Measurements from ENCODE around the gene DHRSX.

Gene DHRSX

GRCh38 chrX:2541603-2542002 lies 40.8 kb upstream of the DHRSX start:
- H3K9me2 ChIP-seq (replicated peaks; ENCODE audit: control insufficient read depth, low read length): no peaks in the 10 kb centered on the region
- no peaks in the 10 kb centered on the region for H4K20me1 ChIP-seq (ENCODE audit: control insufficient read depth, insufficient read depth, low read depth, low read length)
- H3K36me3 ChIP-seq (ENCODE audit: control insufficient read depth, low read length): no peaks in the 10 kb centered on the region
- H3K27me3 ChIP-seq (ENCODE audit: control insufficient read depth, low read length): no peaks in the 10 kb centered on the region
- H3K79me2 ChIP-seq (ENCODE audit: control insufficient read depth, low read length): no peaks in the 10 kb centered on the region
- no peak overlapping the region for H3K27ac ChIP-seq (ENCODE audit: low read depth, low read length)
- TF ChIP-seq EZH2phosphoT487 (IDR thresholded peaks at IDR 0.05; ENCODE audit: borderline replicate concordance, low read length): no peak
- no peak for TF ChIP-seq CTCF (IDR thresholded peaks at IDR 0.05; ENCODE audit: low read depth, low read length, poor library complexity, severe bottlenecking)
- no peaks in the 10 kb centered on the region for H3F3A ChIP-seq (ENCODE audit: control insufficient read depth, insufficient read depth)
- no peaks in the 10 kb centered on the region for H3K4me1 ChIP-seq (ENCODE audit: control insufficient read depth, low read length)
- no peak overlapping the region for H3K4me2 ChIP-seq (ENCODE audit: low read length)
- H3K4me3 ChIP-seq (ENCODE audit: low read length): no peak overlapping the region
- no peaks in the 10 kb centered on the region for H3K9me3 ChIP-seq (ENCODE audit: control insufficient read depth, insufficient read depth, low read length)

- Histone ChIP-seq H3K27me3 (ENCODE audit: control insufficient read depth, low read length) (no peaks in the 10 kb centered on the region), H3K4me1 (ENCODE audit: control insufficient read depth, low read length) (no peaks in the 10 kb centered on the region), H3K27ac (ENCODE audit: low read depth, low read length) (no peak overlapping the region), H3K9me3 (ENCODE audit: control insufficient read depth, insufficient read depth, low read length) (no peaks in the 10 kb centered on the region), H3K9me2 (replicated peaks; ENCODE audit: control insufficient read depth, low read length) (no peaks in the 10 kb centered on the region), H4K20me1 (ENCODE audit: control insufficient read depth, insufficient read depth, low read depth, low read length) (no peaks in the 10 kb centered on the region), H3K4me2 (ENCODE audit: low read length) (no peak overlapping the region), H3K79me2 (ENCODE audit: control insufficient read depth, low read length) (no peaks in the 10 kb centered on the region), H3K4me3 (ENCODE audit: low read length) (no peak overlapping the region), H3K36me3 (ENCODE audit: control insufficient read depth, low read length) (no peaks in the 10 kb centered on the region), H3F3A (ENCODE audit: control insufficient read depth, insufficient read depth) (no peaks in the 10 kb centered on the region)
- TF ChIP-seq EZH2phosphoT487 (IDR thresholded peaks at IDR 0.05; ENCODE audit: borderline replicate concordance, low read length): no peak
- TF ChIP-seq CTCF (IDR thresholded peaks at IDR 0.05; ENCODE audit: low read depth, low read length, poor library complexity, severe bottlenecking): no peak
Measured at GRCh38 chrX:2540426-2540947, 39.7 kb upstream of the DHRSX start.

GRCh38 chrX:2539586-2539985 lies 38.8 kb upstream of the DHRSX start:
- Histone ChIP-seq H3K9me2 (replicated peaks; ENCODE audit: control insufficient read depth, low read length) (no peaks in the 10 kb centered on the region), H3F3A (ENCODE audit: control insufficient read depth, insufficient read depth) (no peaks in the 10 kb centered on the region), H3K27me3 (ENCODE audit: control insufficient read depth, low read length) (no peaks in the 10 kb centered on the region), H3K4me3 (ENCODE audit: low read length) (no peak overlapping the region), H3K27ac (ENCODE audit: low read depth, low read length) (no peak overlapping the region), H3K4me2 (ENCODE audit: low read length) (no peak overlapping the region), H3K79me2 (ENCODE audit: control insufficient read depth, low read length) (no peaks in the 10 kb centered on the region), H3K4me1 (ENCODE audit: control insufficient read depth, low read length) (no peaks in the 10 kb centered on the region), H3K9me3 (ENCODE audit: control insufficient read depth, insufficient read depth, low read length) (no peaks in the 10 kb centered on the region), H3K36me3 (ENCODE audit: control insufficient read depth, low read length) (no peaks in the 10 kb centered on the region), H4K20me1 (ENCODE audit: control insufficient read depth, insufficient read depth, low read depth, low read length) (no peaks in the 10 kb centered on the region)
- no peak for TF ChIP-seq EZH2phosphoT487 (IDR thresholded peaks at IDR 0.05; ENCODE audit: borderline replicate concordance, low read length)

- H3K27ac ChIP-seq (ENCODE audit: low read depth, low read length): no peak overlapping the region
- H4K20me1 ChIP-seq (ENCODE audit: control insufficient read depth, insufficient read depth, low read depth, low read length): no peaks in the 10 kb centered on the region
- H3K4me1 ChIP-seq (ENCODE audit: control insufficient read depth, low read length): no peaks in the 10 kb centered on the region
- H3K79me2 ChIP-seq (ENCODE audit: control insufficient read depth, low read length): no peaks in the 10 kb centered on the region
- H3K36me3 ChIP-seq (ENCODE audit: control insufficient read depth, low read length): no peaks in the 10 kb centered on the region
- H3K4me3 ChIP-seq (ENCODE audit: low read length): no peak overlapping the region
- no peak overlapping the region for H3K4me2 ChIP-seq (ENCODE audit: low read length)
- H3K27me3 ChIP-seq (ENCODE audit: control insufficient read depth, low read length): no peaks in the 10 kb centered on the region
- TF ChIP-seq EZH2phosphoT487 (IDR thresholded peaks at IDR 0.05; ENCODE audit: borderline replicate concordance, low read length) (no peak), CTCF (IDR thresholded peaks at IDR 0.05; ENCODE audit: low read depth, low read length, poor library complexity, severe bottlenecking) (no peak)
- no peaks in the 10 kb centered on the region for H3K9me2 ChIP-seq (replicated peaks; ENCODE audit: control insufficient read depth, low read length)
- no peaks in the 10 kb centered on the region for H3K9me3 ChIP-seq (ENCODE audit: control insufficient read depth, insufficient read depth, low read length)
- H3F3A ChIP-seq (ENCODE audit: control insufficient read depth, insufficient read depth): no peaks in the 10 kb centered on the region
Measured at GRCh38 chrX:2538031-2538757, 37.4 kb upstream of the DHRSX start.
